Left ventricle myocardium inferior (tissue), 1 donor: Measurements from ENCODE around the gene ELAVL2. TPM values are rescaled to one million over a fixed set of nuclear protein-coding genes. Genes with fewer than 3 reads are reported as not detected.
A peak's percentile ranks its signal among the peaks of the same experiment; 100 is the strongest.

Experiments
- DNase-seq: peaks from one replicate; pipeline ENCODE4 v3.0.0-alpha.2; 2020
- H3K27ac ChIP-seq: fragments of 200-600 bp; replicated peaks from 2 replicates; pipeline ENCODE4 v1.8.0; 2021
- H3K27me3 ChIP-seq: fragments of 200-600 bp; 2 replicates; pipeline ENCODE4 v1.8.0; 2021; ENCODE audit warnings: low read depth
- H3K36me3 ChIP-seq: fragments of 200-600 bp; 2 replicates; pipeline ENCODE4 v1.8.0; 2021
- H3K4me1 ChIP-seq: fragments of 200-600 bp; 2 replicates; pipeline ENCODE4 v1.8.0; 2021
- H3K4me3 ChIP-seq: fragments of 200-600 bp; 2 replicates; pipeline ENCODE4 v1.8.0; 2021; ENCODE audit warnings: mild to moderate bottlenecking, moderate library complexity
- H3K9me3 ChIP-seq: fragments of 200-600 bp; replicated peaks from 2 replicates; pipeline ENCODE4 v1.8.0; 2021
- CTCF ChIP-seq: fragments of 200-600 bp; IDR thresholded peaks from 2 replicates; pipeline ENCODE4 v1.8.0; 2021; ENCODE audit warnings: antibody characterized with exemption, mild to moderate bottlenecking, borderline replicate concordance
- intact Hi-C: fragments of 100-400 bp; cut with micrococcal nuclease; formaldehyde crosslinking; loops from one replicate; pipeline ENCODE4 v1.11.0; 2022
- long read RNA-seq: library from polyadenylated mRNA; unstranded; transcript quantifications from one replicate; pipeline ENCODE4 v2.0.0, GENCODE V29; 2021
- total RNA-seq: library from RNA; stranded (reverse); fragmentation: NEBNext Ultra II Directional; extraction: Animal tissue kit (Norgen Biotek cat#: 25700); gene quantifications from one replicate; pipeline ENCODE4 v1.2.1, GENCODE V29; 2021
- donor health status: DM: no; HTN: yes; CAD: no; lungs with severe emphysema.

Gene ELAVL2
- 0.08 TPM for total RNA-seq
- long read RNA-seq: 0 reads

GRCh38 chr9:23826120-23826629 lies at the start of gene ELAVL2:
ELAVL2 (minus strand) TSS chr9:23826240; CDS start chr9:23762234, 64,006 bp downstream.
- no peak for TF ChIP-seq CTCF
- intact Hi-C loops: no loop called here
- peak; percentile 80 for DNase-seq
- Histone ChIP-seq H3K36me3 (no peaks in the 10 kb centered on the region), H3K4me1 (peaks cover 39% of the 10 kb centered on the region), H3K27me3 (peaks cover 100% of the 10 kb centered on the region), H3K9me3 (no peaks in the 10 kb centered on the region), H3K4me3 (peak within 1 kb of the TSS; percentile 61), H3K27ac (no peak within 1 kb of the TSS)

DNA sequence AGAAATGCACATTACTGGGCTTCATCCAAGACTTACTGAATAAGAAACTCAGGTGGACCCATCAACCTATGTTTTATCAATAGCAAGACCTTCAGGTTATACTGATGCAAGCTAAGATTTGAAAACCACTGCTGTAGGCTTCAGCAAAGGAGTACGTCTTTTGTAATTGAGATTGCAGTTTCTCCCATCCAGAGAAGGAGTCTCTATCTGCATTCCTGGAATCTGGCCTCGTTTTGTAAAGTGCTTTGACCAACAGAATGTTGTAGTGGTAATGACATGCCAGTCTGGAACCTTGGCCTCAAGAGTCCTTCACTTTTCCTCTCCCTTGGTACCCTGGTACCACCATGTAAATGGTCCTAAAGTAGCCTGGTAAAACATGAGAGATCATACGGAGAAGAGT lies 32.2 kb upstream of the ELAVL2 start:
- H3K27ac ChIP-seq: no peak overlapping the region
- no peaks in the 10 kb centered on the region for H3K36me3 ChIP-seq
- H3K4me3 ChIP-seq: no peak overlapping the region
- peaks cover 24% of the 10 kb centered on the region for H3K9me3 ChIP-seq
- intact Hi-C loops: no loop called here
- H3K27me3 ChIP-seq: peaks cover 20% of the 10 kb centered on the region
- no peak for TF ChIP-seq CTCF
- H3K4me1 ChIP-seq: no peaks in the 10 kb centered on the region
- DNase-seq: no peak

- Histone ChIP-seq H3K36me3 (no peaks in the 10 kb centered on the region), H3K9me3 (peaks cover 9% of the 10 kb centered on the region), H3K4me3 (no peak overlapping the region), H3K27ac (no peak overlapping the region), H3K27me3 (peaks cover 42% of the 10 kb centered on the region), H3K4me1 (peaks cover 5% of the 10 kb centered on the region)
- no peak for DNase-seq
- no peak for TF ChIP-seq CTCF
- intact Hi-C loops: no loop called here
Observed at GRCh38 chr9:23855873-23856604, 30.0 kb upstream of the ELAVL2 start.

GRCh38 chr9:23850690-23851629 lies 24.9 kb upstream of the ELAVL2 start:
- no peak for TF ChIP-seq CTCF
- H3K4me3 ChIP-seq: peak overlapping the region; percentile 62
- H3K27me3 ChIP-seq: peaks cover 91% of the 10 kb centered on the region
- no peaks in the 10 kb centered on the region for H3K36me3 ChIP-seq
- intact Hi-C loops: no loop called here
- no peak overlapping the region for H3K27ac ChIP-seq
- no peaks in the 10 kb centered on the region for H3K9me3 ChIP-seq
- peaks cover 16% of the 10 kb centered on the region for H3K4me1 ChIP-seq
- DNase-seq: no peak

DNA sequence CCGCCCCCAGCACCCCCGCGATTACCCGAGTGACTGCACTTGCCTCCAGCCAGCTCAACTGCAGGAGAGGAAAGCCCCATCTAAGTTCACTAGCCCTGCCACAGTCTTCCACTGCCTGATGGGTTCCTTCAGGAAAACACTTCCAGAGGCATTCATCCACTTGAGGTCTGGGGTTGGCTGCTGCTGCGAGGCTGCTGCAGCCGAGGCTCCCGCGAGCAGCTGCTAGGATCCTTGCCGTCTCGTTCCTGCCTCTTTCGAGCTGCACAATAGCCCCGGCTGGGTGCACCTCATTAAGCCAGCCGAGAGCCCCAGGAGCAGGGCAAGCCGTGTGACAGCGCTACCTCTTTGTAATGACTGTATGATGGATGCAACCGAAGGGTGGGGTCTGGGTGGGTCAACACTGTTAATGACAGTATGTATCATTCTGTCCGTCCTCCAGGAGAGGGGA lies 24.2 kb upstream of the ELAVL2 start:
- H3K4me3 ChIP-seq: peak overlapping the region; percentile 62
- DNase-seq: no peak
- no peak for TF ChIP-seq CTCF
- peaks cover 16% of the 10 kb centered on the region for H3K4me1 ChIP-seq
- no peaks in the 10 kb centered on the region for H3K9me3 ChIP-seq
- H3K27me3 ChIP-seq: peaks cover 92% of the 10 kb centered on the region
- H3K36me3 ChIP-seq: no peaks in the 10 kb centered on the region
- intact Hi-C loops: no loop called here
- no peak overlapping the region for H3K27ac ChIP-seq
